ENCODE measurements around the gene MIXL1.

The MIXL1 gene

GRCh38 chr1:226217273-226217672 is 6.2 kb upstream of the MIXL1 start:
- Histone ChIP-seq H3K4me1 (ENCODE audit: low read length) (no peaks in the 10 kb centered on the region), H3F3A (ENCODE audit: insufficient read depth, low read length) (no peaks in the 10 kb centered on the region), H3K27ac (ENCODE audit: low read length) (no peak overlapping the region), H3K9me2 (replicated peaks; ENCODE audit: insufficient read depth, low read length) (no peaks in the 10 kb centered on the region), H3K36me3 (replicated peaks; ENCODE audit: insufficient read depth, low read length) (no peaks in the 10 kb centered on the region), H3K9me3 (replicated peaks; ENCODE audit: insufficient read depth, low read length) (no peaks in the 10 kb centered on the region), H3K79me2 (ENCODE audit: low read length) (no peaks in the 10 kb centered on the region), H4K20me1 (ENCODE audit: insufficient read depth, low read length) (no peaks in the 10 kb centered on the region), H3K4me3 (ENCODE audit: low read length) (no peak overlapping the region), H3K27me3 (replicated peaks; ENCODE audit: insufficient read depth, low read length) (no peaks in the 10 kb centered on the region), H2AFZ (ENCODE audit: low read length) (no peak overlapping the region), H3K9ac (ENCODE audit: low read length) (no peak overlapping the region), H3K4me2 (ENCODE audit: low read depth, low read length) (no peak overlapping the region)
- TF ChIP-seq CTCF (IDR thresholded peaks at IDR 0.05; ENCODE audit: low read length) (no peak), EZH2phosphoT487 (IDR thresholded peaks at IDR 0.05; ENCODE audit: low read length) (no peak), EZH2 (optimal IDR thresholded peaks at IDR 0.05; ENCODE audit: low read depth, low read length) (no peak)
- DNase-seq = no peak

GRCh38 chr1:226220473-226221189 is 2.8 kb upstream of the MIXL1 start:
- Histone ChIP-seq H3F3A (ENCODE audit: insufficient read depth, low read length) (no peaks in the 10 kb centered on the region), H3K4me3 (ENCODE audit: low read length) (no peak overlapping the region), H3K9me2 (replicated peaks; ENCODE audit: insufficient read depth, low read length) (no peaks in the 10 kb centered on the region), H3K27ac (ENCODE audit: low read length) (no peak overlapping the region), H3K4me2 (ENCODE audit: low read depth, low read length) (no peak overlapping the region), H3K9ac (ENCODE audit: low read length) (no peak overlapping the region), H3K4me1 (ENCODE audit: low read length) (no peaks in the 10 kb centered on the region), H4K20me1 (ENCODE audit: insufficient read depth, low read length) (no peaks in the 10 kb centered on the region), H3K9me3 (replicated peaks; ENCODE audit: insufficient read depth, low read length) (no peaks in the 10 kb centered on the region), H3K27me3 (replicated peaks; ENCODE audit: insufficient read depth, low read length) (no peaks in the 10 kb centered on the region), H3K79me2 (ENCODE audit: low read length) (no peaks in the 10 kb centered on the region), H3K36me3 (replicated peaks; ENCODE audit: insufficient read depth, low read length) (no peaks in the 10 kb centered on the region), H2AFZ (ENCODE audit: low read length) (no peak overlapping the region)
- TF ChIP-seq CTCF (IDR thresholded peaks at IDR 0.05; ENCODE audit: low read length) (no peak), EZH2phosphoT487 (IDR thresholded peaks at IDR 0.05; ENCODE audit: low read length) (no peak), EZH2 (optimal IDR thresholded peaks at IDR 0.05; ENCODE audit: low read depth, low read length) (no peak)
- DNase-seq = no peak

GRCh38 chr1:226222686-226223085 is 778 bp upstream of the MIXL1 start:
- no peak for TF ChIP-seq EZH2 (optimal IDR thresholded peaks at IDR 0.05; ENCODE audit: low read depth, low read length)
- TF ChIP-seq EZH2phosphoT487 (IDR thresholded peaks at IDR 0.05; ENCODE audit: low read length) = no peak
- TF ChIP-seq CTCF (IDR thresholded peaks at IDR 0.05; ENCODE audit: low read length) = no peak
- no peak for DNase-seq
- Histone ChIP-seq H3K9me2 (replicated peaks; ENCODE audit: insufficient read depth, low read length) (no peaks in the 10 kb centered on the region), H2AFZ (ENCODE audit: low read length) (no peak overlapping the region), H3K27me3 (replicated peaks; ENCODE audit: insufficient read depth, low read length) (no peaks in the 10 kb centered on the region), H3K4me3 (ENCODE audit: low read length) (no peak overlapping the region), H4K20me1 (ENCODE audit: insufficient read depth, low read length) (no peaks in the 10 kb centered on the region), H3F3A (ENCODE audit: insufficient read depth, low read length) (peaks cover 19% of the 10 kb centered on the region), H3K27ac (ENCODE audit: low read length) (no peak overlapping the region), H3K9ac (ENCODE audit: low read length) (no peak overlapping the region), H3K4me2 (ENCODE audit: low read depth, low read length) (no peak overlapping the region), H3K9me3 (replicated peaks; ENCODE audit: insufficient read depth, low read length) (no peaks in the 10 kb centered on the region), H3K79me2 (ENCODE audit: low read length) (no peaks in the 10 kb centered on the region), H3K36me3 (replicated peaks; ENCODE audit: insufficient read depth, low read length) (no peaks in the 10 kb centered on the region), H3K4me1 (ENCODE audit: low read length) (peaks cover 13% of the 10 kb centered on the region)

Data from MM.1S (cell line).